ENCODE results near the gene ARHGEF19.

DNA sequence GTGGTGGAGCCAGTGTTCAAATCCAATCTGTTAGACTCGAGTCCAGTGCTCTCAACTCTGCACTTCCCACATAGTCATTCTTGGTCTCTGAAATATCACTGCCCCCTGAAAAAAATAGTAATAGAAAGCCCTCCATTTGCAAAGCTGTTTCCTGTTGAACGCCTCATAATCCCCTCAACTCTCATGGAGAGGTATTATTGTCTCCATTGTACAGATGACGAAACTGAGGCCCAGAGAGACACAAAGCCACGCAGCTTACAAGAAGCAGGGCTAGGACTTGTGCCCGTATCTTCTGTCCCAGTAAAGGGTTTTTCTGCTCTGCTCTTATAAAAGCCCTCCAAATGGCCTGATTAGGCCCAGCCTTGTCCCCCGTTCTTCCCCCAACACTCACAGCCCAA lies 6.2 kb upstream of the ARHGEF19 start:
- TF ChIP-seq, protein P1, sequence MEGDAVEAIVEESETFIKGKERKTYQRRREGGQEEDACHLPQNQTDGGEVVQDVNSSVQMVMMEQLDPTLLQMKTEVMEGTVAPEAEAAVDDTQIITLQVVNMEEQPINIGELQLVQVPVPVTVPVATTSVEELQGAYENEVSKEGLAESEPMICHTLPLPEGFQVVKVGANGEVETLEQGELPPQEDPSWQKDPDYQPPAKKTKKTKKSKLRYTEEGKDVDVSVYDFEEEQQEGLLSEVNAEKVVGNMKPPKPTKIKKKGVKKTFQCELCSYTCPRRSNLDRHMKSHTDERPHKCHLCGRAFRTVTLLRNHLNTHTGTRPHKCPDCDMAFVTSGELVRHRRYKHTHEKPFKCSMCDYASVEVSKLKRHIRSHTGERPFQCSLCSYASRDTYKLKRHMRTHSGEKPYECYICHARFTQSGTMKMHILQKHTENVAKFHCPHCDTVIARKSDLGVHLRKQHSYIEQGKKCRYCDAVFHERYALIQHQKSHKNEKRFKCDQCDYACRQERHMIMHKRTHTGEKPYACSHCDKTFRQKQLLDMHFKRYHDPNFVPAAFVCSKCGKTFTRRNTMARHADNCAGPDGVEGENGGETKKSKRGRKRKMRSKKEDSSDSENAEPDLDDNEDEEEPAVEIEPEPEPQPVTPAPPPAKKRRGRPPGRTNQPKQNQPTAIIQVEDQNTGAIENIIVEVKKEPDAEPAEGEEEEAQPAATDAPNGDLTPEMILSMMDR (conservative IDR thresholded peaks at IDR 0.05): no peak
- no peak for TF ChIP-seq EZH2 (IDR thresholded peaks at IDR 0.05; ENCODE audit: low read depth)
